NCI-H1694 treated with DMSO at 0.1 percent for 48 hours (cell line): ENCODE results near the gene NET1.
A peak's percentile ranks its signal among the peaks of the same experiment; 100 is the strongest.
"Not testable (repeated sequence)": the region's sequence is repeated elsewhere in the genome, so short reads cannot be mapped to it uniquely, and the experiment has no call there.

Source experiments
- DNase-seq: peaks from one replicate; lab custom pipeline; 2025; lab: John Stamatoyannopoulos, UW

Gene NET1, protein sequence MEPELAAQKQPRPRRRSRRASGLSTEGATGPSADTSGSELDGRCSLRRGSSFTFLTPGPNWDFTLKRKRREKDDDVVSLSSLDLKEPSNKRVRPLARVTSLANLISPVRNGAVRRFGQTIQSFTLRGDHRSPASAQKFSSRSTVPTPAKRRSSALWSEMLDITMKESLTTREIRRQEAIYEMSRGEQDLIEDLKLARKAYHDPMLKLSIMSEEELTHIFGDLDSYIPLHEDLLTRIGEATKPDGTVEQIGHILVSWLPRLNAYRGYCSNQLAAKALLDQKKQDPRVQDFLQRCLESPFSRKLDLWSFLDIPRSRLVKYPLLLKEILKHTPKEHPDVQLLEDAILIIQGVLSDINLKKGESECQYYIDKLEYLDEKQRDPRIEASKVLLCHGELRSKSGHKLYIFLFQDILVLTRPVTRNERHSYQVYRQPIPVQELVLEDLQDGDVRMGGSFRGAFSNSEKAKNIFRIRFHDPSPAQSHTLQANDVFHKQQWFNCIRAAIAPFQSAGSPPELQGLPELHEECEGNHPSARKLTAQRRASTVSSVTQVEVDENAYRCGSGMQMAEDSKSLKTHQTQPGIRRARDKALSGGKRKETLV

DNA sequence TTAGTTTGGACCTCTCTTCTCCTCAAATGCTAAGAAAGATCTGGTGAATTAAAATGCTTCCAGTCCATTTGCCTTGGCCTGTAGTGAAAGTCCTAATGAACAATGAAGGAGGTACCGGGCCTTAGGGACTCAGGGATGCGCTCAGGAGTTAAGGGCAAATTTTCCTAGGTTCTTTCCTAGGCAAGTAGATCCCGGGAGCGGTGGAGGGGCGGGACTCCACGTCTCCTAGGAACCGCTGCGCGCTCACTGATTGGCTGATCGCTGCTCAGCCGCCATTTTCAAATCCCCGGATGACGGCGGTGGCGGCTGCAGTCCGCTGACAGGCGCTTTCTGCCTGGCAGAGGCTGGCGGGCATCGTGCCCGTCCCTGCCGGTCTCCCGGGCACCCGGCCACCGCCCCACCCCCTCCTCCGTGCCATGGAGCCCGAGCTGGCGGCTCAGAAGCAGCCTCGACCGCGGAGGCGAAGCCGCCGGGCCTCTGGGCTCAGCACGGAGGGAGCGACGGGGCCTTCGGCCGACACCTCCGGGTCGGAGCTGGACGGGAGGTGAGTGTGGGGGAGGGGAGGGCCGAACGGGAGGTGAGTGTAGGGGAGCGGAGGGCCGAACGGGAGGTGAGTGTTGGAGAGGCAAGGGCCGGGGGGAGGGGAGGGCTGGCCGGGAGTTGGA is at the start of gene NET1:
Gene NET1, plus strand, starts transcription at position 281 of the 665 bp plus-strand sequence. Its CDS starts 136 bp downstream, at position 417.
- DNase-seq, result peak; percentile 75

DNA sequence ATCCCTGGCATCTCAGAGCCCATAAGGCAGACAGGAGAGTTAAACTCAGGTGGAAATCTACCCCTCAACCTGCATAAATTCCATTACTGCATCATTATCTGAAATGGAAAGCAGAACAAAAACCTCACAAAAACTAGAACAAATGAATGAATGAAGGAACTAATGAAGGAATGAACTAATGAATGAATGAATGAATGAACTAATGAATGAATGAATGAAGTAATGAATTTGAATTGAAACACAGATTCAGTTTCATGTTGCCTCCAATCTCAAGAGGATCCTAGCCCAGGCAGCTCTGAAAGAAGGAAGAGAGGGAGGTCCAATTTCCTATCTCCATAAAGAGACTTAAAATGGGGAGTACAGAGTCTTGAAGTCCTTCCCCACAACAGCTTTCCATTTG is 49.5 kb upstream of the NET1 start:
- no peak for DNase-seq

DNA sequence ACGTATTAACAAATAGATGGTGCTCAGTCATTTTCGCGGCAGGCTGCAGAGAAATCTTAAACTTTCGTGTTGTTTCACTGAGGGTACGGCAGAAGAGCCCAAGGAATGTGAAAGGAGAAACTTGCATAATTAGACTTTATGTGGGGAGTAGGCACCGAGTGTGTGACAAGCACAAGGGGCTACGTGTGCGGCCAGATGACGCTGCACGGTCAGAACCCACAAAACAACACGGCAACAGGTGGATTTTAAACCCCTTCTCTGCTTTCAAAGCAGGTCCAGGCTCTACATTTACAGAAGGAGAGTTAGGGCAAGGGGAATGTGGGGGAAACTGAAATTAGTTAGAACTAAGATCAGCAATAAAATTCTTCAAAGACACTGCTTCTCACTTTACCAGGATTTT is 48.0 kb upstream of the NET1 start:
- no peak for DNase-seq

DNA sequence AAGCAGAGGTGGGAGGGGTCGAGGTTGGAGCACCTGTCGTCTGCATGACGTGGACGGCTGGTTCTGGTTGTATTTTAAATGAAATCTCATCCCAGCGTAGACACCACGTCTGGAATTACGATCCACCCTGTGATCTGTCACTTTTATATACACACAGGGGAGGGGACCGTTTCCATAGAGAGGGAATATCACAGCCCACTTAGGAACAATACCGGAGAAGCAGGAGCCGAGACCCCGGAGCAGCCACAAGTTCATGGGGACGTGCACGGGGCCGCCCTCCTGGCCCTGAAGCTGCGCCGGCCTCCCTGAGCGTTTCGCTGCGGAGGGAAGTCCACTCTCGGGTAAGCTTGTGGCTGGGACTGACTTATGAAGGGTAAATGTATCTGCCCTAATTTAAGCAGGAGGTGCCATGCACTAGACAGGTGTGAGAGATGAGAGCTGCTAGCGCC is 47.4 kb upstream of the NET1 start, which contains the start of gene UCN3:
Gene UCN3, plus strand, starts transcription at position 77 of the 449 bp plus-strand sequence. CDS start 8,755 bp downstream, outside the sequence.
- no peak for DNase-seq

DNA sequence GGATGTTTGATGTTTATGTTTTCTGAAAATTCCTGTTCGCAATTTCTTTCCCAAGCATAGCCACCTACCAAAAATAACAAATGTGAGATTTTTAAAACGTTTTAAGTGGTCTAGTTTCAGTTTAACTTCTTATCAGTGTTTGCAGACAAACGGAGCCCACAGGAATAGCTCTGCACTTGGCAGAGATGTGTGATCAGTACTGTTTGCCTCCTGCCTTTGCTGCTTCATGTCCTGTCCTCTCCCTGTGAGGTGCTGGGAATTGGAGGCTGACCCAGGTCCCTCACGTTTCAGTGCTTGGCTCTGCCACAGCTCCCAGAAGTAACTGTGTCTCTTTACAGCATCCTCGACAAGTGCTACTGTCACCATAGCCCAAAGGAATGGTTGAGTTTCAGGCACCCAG is 46.4 kb upstream of the NET1 start:
- no peak for DNase-seq

DNA sequence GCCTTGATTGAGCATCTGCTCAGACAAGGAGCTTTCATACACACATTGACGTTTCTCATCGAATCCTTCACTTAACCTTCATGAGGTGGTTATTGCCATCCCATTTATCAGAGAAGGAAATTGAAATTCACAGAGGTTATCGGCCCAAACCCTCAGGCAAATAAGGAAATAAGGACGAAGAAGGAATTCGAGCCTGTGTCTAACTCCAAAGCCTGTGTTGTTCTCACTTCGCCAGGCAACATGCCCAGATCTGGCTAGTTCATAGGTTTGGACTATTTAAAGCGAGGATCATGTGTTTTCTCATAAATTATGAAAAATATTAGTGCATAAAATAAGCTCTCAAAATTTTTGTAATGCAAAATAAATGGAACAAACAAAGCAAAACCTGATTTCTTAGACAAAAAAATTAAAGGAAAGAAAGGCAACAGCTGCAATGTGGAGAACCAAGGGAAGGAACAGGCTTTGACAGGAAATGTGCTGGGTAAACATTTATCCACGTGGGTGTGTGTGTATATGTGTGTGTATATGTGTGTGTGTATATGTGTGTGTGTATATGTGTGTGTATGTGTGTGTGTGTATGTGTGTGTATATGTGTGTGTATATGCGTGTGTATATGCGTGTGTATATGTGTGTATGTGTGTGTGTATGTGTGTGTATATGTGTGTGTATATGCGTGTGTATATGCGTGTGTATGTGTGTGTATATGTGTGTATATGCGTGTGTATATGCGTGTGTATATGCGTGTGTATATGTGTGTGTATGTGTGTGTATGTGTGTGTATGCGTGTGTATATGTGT is 42.8 kb upstream of the NET1 start:
- DNase-seq, result no peak

DNA sequence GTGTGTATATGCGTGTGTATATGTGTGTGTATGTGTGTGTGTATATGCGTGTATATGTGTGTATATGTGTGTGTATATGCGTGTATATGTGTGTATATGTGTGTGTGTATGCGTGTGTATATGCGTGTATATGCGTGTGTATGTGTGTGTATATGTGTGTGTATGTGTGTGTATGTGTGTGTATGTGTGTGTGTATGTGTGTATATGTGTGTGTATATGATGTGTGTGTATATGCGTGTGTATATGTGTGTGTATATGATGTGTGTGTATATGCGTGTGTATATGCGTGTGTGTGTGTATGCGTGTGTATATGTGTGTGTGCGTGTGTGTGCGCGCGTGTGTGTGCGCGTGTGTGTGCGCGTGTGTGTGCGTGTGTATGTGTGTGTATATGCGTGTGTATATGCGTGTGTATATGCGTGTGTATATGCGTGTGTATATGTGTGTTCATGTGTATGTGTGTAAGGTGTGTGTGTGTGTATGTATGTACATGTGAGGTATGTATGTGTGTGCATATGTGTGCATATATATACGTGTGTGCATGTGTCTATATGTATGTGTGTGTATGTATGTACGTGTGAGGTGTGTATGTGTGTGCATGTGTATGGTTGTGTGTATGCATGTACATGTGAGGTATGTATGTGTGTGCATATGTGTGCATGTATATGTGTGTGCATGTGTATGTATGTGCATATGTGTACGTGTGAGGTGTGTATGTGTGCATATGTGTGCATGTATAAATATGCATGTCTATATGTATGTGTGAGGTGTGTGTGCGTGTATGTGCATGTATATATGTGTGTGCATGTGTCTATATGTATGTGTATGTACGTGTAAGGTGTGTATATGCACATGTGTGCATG is 41.6 kb upstream of the NET1 start:
- DNase-seq, result no peak

DNA sequence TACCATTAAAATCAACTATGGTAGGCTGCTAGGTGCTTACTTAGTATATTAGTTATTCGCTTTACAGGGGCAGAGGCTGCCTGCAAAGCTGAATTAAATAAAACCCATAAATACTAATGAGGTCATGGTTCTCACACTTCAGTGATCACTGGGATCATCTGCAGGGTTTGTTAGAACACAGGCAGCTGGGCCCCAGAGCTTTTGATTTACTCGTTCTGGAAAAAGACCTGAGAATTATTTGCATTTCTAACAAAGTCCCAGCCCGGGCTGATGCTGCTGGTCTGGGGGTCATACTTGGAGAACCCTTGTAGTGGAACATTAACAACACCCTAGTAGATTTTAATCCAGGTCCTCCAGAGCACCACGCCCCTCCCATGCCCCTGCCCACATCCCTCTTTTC is 39.0 kb upstream of the NET1 start:
- no peak for DNase-seq

DNA sequence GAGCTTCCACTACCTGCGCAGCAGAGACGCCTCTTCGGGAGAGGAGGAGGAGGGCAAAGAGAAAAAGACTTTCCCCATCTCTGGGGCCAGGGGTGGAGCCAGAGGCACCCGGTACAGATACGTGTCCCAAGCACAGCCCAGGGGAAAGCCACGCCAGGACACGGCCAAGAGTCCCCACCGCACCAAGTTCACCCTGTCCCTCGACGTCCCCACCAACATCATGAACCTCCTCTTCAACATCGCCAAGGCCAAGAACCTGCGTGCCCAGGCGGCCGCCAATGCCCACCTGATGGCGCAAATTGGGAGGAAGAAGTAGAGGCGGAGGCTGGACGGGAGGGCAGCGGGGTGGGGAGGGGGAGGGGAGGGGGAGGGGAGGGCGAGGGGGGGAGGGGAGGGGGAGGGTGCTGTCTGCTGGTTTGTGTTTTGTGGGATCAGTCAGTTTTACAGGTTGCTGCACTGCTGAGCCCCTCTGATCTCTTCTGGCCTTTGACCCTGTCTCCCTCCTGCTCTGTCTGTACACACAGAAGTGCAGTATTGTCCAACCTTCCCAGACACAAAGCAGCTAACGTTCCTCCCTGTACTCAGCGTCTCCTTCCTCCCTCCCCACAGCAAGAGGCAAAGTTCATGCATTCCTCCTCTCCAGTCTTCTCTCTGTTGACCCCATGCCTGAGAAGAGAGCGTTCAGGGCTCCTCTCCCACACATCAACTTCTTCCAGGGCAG is 38.3 kb upstream of the NET1 start:
- DNase-seq, result no peak

DNA sequence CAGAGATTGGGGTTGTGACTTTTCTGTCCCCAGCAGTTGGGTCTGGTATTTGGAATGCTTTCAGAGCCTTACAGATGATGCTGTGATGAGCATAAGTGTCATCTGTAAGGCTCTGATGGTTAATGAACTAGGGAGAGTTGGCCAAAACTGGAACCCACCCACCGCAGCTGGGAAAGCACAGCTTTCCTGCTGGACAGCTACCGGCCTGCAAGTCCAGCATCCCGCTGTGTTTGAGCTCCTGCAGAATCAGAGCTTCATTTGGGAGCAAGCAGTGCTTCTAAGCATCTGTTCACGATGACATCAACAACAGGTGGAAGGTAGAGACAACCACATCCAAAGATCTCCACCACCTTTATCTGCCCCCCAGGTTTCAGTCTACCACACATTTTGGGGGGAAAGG is 35.9 kb upstream of the NET1 start:
- DNase-seq, result no peak

DNA sequence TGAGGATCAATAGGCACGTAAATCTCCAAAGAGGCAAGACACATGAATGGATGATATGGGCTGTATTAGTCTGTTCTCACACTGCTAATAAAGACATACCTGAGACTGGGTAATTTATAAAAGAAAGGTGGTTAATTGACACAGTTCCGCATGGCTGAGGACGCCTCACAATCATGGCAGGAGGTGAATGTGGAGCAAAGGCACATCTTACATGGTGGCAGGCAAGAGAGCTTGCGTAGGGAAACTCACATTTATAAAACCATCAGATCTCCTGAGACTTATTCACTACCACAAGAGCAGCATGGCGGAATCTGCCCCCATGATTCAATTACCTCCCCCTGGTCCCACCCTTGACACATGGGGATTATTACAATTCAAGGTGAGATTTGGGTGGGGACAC is 33.2 kb upstream of the NET1 start:
- DNase-seq, result not testable (repeated sequence)

DNA sequence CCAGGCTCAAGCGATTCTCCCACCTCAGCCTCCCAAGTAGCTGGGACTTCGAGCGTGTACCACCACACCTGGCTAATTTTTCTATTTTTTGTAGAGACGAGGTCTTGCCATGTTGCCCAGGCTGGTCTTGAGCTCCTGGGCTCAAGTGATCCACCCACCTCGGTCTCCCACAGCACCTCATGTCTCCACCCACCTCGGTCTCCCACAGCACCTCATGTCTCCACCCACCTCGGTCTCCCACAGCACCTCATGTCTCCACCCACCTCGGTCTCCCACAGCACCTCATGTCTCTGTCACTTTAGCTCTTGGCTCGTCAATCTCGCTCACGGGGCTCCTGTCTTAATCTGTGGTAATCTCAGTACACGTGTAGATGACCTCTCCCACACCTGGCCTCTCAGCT is 32.0 kb upstream of the NET1 start:
- not testable (repeated sequence) for DNase-seq

DNA sequence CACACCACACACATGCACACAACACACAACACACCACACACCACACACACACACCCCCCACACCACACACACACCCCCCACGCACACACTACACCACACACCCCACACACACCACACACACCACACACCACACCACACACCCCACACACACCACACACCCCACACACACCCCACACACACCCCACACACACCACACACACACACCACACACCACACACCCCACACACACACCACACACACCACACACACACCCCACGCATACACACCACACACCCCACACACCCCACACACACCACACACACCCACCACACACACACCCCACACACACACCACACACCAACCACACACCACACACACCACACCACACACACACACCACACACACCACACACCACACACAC is 31.2 kb upstream of the NET1 start:
- no peak for DNase-seq

DNA sequence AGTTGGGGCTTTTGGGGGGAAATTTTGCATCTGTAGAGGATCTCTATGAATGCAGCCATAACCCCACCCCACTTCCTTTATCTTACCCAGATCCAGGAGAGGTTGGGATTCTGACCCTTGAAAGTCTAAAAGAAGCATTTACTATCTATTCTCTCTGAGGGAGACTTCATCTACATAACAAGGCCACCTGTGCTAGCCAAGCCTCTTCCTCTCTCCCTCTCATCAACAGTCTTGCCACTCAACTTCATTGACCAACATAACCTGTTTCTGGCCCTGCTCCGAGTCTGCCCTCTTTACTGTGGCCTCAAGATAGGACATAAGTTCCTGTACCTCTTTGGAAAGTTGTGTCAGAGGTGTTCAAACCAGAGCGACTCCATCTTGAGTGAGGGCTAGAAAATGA is 27.1 kb upstream of the NET1 start:
- DNase-seq, result no peak

DNA sequence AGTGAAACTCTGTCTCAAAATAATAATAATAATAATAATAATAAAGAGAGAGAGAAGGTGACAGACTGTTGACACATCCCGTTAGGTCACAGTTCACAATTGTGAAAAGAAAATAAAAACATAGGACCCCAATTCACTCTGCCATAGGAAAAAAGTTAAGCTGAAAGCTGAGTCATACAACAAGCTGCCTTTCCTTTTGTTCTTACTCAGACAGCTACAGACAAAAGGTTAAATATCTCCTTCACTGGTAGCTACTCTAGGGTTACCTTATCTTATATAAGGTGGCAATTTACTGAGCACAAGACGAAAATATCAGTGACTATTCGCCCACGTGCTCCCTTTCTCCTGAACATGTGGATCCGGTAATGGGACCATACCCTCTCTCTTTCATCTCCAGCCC is 25.2 kb upstream of the NET1 start:
- DNase-seq, result no peak

DNA sequence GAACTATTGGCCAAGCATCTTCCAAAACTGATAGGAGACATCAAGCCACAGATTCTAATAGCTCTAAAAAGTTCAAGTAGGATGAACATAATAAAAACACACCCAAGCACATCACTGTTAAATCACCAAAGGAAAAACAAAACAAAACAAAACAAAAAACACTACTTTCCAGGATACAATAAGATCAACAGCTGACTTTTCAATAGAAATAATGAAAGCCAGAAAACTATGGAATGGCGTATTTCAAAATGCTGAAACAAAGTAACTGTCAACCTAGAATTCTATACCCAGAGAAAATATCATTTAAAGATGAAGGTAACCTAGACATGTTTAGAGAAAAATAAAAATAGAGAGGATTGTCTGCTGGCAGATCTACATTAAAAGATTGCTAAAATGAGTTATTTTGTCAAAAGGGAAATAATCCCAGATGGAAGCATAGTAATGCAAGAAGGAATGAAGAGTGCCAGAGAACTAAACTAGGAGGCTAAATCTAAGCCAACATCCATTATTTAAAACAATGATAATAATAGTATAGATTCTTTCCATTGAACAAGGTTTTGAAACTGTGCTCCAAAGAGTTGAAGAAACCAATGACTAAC is 21.7 kb upstream of the NET1 start:
- no peak for DNase-seq

DNA sequence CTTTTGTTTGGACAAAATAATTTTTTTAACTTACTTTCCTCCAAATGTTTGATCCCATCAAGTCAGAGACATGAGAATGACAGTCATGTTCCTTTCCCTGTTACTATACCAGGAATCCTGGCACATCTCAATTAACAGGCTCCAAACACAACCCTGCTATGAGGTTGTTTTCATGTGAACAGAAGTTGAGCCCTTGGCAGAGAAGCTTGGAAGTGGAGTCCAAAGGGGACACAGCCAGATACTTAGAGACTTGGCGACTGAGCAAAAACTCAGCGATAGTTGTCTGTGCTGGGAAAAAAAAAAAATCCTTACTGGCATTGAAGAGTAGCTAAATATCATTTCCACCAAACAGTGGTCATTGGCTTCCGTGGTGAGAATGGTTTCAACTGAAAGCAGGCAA is 20.6 kb upstream of the NET1 start:
- DNase-seq, result no peak

DNA sequence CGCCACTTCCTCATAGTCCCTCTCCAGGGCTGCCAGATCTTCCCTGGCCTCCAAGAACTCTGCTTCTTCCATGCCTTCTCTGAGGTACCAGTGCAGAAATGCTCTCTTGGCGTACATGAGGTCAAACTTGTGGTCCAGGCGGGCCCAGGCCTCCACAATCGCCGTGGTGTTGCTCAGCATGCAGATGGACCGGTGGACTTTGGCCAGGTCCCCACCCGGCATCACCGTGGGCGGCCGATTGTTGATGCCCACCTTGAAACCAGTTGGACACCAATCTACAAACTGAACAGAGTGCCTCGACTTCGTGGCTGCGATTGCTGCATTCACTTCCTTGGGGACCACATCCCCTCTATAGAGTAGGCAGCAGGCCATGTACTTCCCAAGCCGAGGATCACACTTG is 18.8 kb upstream of the NET1 start:
- no peak for DNase-seq

DNA sequence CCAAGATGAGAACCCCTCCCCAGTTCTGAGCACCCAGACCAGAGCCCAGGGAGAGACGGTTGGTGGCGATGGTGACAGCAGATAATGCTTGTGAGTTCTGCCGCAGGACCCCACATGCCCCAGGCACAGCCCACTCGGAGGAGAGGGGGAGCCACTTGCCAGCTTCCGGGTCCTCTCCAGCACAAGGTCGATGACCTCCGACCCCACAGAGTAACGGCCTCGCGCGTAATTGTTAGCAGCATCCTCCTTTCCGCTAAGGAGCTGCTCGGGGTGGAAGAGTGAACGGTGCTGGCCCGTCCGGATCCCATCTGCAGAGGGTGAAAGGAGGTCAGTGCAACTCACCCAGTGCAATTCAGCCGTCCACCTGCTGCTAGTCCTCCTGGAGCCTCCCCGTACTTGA is 17.2 kb upstream of the NET1 start:
- DNase-seq, result no peak
